HG03565 (cell line): ENCODE measurements around the gene SNAP29.
"Not testable (repeated sequence)": the region's sequence is repeated elsewhere in the genome, so short reads cannot be mapped to it uniquely, and the experiment has no call there.

Experiments used
- ATAC-seq: cut with Tn5 transposase; IDR thresholded peaks from one replicate; pipeline ENCODE4 v1.9.1; 2021; ENCODE audit warnings: mild to moderate bottlenecking, moderate library complexity; ENCODE audit not compliant: unreplicated experiment

SNAP29 gene

DNA sequence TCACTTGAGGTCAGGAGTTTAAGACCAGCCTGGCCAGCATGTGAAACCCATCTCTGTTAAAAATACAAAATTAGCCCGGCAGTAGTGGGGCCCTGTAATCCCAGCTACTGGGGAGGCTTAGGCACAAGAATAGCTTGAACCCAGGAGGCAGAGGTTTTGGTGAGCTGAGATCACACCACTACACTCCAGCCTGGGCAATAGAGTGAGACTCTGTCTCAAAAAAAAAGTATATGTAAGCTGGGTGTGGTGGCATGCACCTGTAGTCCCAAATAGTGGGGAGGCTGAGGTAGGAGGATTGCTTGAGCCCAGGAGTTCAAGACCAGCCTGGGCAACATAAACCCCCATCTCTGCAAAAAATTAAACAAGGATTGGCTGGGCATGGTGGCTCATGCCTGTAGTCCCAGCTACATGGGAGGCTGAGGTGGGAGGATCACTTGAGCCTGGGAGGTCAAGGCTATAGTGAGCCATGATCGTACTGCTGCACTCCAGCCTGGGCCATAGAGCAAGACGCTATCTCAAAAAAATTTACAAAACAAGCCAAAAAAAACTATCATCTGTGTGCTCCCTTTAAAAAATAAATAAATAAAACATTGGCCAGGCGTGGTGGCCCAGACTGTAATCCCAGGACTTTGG is 69.2 kb downstream of the SNAP29 start:
- no peak for ATAC-seq

DNA sequence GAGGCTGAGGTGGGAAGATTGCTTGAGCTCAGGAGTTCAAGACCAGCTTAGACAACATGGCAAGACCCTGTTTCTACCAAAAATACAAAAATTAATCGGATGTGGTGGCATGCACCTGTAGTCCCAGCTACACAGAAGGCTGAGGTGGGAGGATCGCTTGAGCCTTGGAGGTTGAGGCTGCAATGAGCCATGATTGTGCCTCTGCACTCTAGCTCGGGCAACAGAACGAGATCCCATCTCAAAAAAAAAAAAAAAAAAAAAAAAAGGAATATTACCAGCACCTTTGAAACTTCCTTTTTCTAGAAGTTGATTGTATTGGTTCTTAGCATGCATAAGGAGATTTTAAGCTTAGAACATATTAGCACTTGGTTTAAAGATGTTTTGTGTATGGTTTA is 69.8 kb downstream of the SNAP29 start:
- no peak for ATAC-seq

DNA sequence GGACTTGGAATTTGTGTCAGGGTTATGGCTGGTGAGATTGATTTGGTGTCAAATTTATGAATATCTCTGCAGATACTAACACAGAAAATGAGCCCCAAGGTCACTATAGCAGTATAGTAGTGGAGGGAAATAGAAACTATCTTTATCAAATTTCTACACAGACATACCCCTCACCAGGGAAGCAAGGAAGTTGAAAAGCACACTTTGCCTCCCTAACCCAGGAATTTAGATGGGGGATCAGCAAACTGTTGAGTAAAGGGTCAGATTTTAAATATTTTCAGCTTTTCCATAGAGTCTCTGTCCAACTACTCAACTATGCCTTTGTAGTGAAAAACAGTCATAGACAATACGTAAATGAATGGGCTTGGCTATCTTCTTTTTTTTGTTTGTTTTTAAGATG is 71.2 kb downstream of the SNAP29 start:
- ATAC-seq = no peak

DNA sequence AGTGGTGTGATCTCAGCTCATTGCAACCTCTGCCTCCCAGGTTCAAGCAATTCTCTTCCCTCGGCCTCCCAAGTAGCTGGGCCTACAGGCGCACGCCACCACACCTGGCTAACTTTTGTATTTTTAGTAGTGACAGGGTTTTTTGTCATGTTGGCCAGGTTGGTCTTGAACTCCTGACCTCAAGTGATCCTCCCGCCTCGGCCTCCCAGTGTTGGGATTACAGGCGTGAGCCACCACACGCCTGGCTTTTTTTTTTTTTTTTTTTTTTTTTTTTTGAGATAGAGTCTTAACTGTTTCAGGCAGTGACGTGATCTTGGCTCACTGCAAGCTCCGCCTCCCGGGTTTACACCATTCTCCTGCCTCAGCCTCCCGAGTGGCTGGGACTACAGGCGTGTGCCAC is 71.6 kb downstream of the SNAP29 start:
- not testable (repeated sequence) for ATAC-seq

DNA sequence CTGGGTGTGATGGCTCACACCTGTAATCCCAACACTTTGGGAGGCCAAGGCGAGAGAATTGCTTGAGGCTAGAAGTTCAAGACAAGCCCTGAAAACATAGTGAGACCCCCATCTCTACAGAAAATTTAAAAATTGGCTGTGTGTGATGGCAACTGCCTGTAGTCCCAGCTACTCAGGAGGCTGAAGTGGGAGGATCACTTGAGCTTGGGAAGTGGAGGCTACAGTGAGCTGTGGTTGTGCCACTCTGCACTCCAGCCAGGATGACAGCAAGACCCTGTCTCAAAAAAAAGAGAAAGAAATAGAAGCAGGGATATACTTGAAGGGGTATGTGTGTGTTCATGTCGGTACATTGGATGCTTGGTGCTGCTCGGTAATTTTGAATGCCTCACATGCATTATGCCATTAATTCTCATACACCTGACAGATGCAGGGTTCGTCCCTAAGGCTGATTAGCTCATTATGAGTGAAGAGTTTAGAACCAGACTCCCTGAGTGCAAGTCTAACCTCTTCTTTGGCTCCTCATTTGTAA is 72.4 kb downstream of the SNAP29 start:
- no peak for ATAC-seq

DNA sequence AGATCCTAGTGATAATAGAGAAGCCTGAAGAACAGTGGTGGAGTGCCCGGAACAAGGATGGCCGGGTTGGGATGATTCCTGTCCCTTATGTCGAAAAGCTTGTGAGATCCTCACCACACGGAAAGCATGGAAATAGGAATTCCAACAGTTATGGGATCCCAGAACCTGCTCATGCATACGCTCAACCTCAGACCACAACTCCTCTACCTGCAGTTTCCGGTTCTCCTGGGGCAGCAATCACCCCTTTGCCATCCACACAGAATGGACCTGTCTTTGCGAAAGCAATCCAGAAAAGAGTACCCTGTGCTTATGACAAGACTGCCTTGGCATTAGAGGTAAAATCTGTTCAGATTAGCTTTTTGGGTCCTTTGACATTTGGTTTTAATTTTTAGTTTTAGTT is 75.1 kb downstream of the SNAP29 start:
- ATAC-seq = no peak

DNA sequence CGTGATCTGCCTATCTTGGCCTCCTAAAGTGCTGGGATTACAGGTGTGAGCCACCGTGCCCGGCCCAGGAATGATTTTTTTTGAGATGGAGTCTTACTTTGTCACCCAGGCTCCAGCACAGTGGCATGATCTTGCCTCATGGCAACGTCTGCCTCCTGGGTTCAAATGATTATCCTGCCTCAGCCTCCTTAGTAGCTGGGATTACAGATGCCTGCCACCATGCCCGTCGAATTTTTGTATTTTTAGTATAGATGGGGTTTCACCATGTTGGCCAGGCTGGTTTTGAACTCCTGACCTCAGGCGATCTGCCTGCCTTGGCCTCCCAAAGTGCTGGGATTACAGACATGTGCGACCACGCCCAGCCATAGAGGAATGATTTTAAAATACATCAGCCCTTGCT is 76.2 kb downstream of the SNAP29 start:
- not testable (repeated sequence) for ATAC-seq

DNA sequence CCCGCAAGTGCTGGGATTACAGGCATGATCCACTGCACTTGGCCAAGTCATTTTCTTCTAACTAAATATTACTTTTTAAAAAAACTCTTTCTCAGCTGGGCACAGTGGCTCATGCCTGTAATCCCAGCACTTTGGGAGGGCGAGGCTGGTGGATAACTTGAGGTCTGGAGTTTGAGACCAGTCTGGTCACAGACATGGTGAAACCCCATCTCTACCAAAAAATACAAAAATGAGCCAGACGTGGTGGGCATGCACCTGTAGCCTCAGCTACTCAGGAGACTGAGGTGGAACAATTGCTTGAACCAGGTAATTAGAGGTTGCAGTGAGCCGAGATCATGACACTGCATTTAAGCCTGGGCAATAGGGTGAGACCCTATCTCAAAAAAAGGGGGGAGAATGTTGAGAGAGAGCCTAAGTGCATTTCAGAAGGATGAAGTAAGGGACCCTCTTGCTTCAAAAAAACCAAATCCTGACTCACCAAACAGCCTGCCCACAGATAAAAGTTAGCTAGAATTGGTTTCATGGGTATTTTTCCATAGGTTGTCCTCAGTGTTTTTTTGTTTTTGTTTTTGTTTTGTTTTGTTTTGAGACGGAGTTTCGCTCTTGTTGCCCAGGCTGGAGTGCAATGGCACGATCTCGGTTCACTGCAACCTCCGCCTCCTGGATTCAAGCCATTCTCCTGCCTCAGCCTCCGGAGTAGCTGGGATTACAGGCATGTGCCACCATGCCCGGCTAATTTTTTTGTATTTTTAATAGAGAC is 77.2 kb downstream of the SNAP29 start:
- ATAC-seq = not testable (repeated sequence)

DNA sequence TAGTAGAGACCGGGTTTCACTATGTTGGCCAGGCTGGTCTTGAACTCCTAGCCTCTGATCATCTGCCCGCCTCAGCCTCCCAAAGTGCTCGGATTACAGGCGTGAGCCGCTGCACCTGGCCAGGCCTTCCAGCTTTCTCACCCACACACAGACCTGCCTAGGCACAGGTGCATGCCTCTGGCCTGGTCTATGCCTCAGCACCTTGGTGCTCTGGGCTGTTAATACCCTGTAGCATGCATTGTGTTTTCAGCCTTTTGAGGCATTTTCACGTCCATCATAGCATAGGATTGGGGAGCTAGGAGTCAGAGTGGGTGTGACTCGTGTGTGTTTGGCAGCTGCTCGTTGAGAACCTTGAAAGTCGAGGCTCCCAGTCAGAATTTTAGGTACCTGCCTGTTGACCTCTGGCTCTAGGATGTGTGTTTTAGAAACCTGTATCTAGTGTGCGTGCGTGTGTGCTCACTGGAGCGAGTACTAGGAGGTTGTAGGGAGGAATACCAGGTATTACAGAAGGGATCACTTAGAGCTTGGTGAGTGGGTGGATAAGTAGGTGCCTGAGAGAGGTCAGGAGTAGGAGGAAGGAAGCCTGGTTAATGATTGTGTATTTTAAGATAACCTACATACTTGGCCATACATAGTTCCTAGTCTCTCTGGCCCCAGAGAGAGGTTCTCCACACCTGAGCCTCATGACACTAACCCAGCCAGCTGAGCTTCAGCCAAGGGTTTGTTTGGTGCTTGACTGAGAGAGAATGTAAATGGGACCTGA is 78.4 kb downstream of the SNAP29 start:
- ATAC-seq = no peak

DNA sequence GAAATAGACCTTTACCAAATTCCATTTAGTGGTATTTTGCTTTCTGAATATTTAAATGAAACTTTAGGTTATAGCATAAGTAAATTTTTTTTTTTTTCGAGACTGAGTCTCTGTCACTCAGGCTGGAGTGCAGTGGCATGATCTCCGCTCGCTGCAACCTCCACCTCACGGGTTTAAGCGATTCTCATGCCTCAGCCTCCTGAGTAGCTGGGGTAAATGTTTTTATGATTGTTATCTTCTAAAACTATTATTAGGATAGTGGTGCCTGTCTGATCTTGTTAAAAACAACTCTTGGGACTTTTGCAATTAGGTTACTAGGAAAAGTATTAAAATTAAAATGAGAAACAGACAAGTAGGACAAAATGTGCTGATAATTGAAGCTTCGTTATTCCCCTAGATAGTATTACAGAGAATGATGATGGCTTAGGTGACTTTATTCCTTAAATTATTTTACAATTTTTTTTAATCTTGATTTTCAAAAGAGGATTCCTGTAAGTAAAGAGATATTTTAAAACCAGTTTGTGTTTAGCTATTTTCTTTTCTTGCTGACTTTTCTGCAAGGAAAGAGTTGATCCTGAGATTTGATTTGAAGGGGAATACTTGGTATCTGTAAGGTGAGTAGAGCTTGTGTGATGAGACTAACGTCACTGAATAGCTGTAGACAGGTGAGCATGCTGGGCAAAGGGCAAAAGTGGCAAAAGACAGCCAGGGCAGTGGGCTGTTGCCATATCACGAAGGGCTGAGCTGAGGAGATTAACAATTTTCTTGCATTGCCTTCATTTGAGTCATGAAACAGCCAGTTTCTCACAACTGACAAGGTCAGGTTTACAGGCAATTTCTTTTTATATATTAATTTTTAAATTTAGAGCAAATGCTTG is 79.2 kb downstream of the SNAP29 start:
- no peak for ATAC-seq

DNA sequence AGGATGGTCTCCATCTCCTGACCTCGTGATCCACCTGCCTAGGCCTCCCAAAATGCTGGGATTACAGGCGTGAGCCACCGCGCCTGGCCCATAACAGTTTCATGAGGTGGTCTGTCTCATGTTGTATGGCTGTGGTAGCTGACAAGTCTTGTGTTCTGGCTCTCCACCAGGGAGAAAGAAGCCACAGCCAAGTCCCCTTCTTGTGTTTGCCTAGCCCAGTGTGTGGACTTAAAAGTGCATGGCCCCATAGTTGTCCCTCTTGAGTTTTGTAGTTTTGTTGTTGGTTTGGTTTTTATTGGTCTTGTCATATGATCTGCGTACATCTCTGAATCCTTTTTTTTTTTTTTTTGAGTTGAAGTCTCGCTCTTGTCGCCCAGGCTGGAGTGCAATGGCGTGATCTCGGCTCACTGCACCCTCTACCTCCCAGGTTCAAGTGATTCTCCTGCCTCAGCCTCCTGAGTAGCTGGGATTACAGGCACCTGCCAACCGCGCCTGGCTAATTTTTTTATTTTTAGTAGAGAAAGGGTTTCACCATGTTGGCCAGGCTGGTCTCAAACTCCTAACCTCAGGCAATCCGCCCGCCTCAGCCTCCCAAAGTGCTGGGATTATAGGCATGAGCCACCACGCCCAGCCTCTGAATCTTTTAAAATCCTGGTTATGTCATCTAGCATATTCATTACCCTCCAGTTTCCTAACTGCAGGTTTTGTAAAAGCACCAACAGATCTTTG is 80.8 kb downstream of the SNAP29 start:
- not testable (repeated sequence) for ATAC-seq

DNA sequence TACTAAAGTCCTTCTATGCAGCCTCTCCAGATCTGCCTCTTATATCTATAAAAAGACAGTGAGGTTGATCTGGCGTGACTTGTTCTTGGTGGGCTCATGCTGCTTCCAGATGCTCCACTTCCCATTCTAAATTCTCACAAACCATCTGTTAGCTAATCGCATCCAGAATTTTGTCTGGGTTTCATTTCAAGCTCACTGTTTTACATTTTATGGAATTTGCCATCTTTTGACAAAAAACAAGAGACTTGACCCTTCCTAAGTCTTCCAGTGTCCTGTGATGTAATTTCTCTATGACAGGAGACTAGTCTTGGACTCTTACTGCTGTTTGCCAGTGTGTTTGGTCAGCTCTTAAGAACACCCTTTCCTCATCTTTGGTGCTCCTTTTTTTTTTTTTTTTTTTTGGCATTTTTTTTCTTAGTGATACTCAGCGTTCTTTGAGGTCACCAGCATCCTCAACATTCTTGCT is 81.4 kb downstream of the SNAP29 start:
- no peak for ATAC-seq
